SIG-M5 treated with dmso at 0.1 percent for 504 hours (cell line): ENCODE results near the gene BET1.

Experiments
- DNase-seq: peaks from one replicate; lab custom pipeline; 2025; ENCODE audit not compliant: unreplicated experiment; lab: John Stamatoyannopoulos, UW

Gene BET1

GRCh38 chr7:93960986-93961385 lies 43.2 kb downstream of the BET1 start:
- DNase-seq, result no peak

GRCh38 chr7:93958651-93959050 lies 45.5 kb downstream of the BET1 start:
- DNase-seq, result no peak

- DNase-seq, result no peak
Observed at GRCh38 chr7:93958216-93958615, 45.9 kb downstream of the BET1 start.

GRCh38 chr7:93957767-93958166 lies 46.4 kb downstream of the BET1 start:
- DNase-seq, result no peak

GRCh38 chr7:93955304-93955703 lies 48.9 kb downstream of the BET1 start:
- DNase-seq, result no peak

GRCh38 chr7:93949423-93949822 lies 54.7 kb downstream of the BET1 start:
- no peak for DNase-seq

GRCh38 chr7:93948873-93949272 lies 55.3 kb downstream of the BET1 start:
- no peak for DNase-seq

- DNase-seq, result no peak
Observed at GRCh38 chr7:93948106-93948505, 56.0 kb downstream of the BET1 start.

GRCh38 chr7:93945756-93946535 lies 58.2 kb downstream of the BET1 start:
- DNase-seq, result no peak

- no peak for DNase-seq
Observed at GRCh38 chr7:93945083-93945482, 59.1 kb downstream of the BET1 start.

- DNase-seq, result no peak
Observed at GRCh38 chr7:93944673-93945072, 59.5 kb downstream of the BET1 start.

GRCh38 chr7:93943816-93944540 lies 60.2 kb downstream of the BET1 start:
- no peak for DNase-seq
